ENCODE measurements around the gene LRRC8E.

DNA sequence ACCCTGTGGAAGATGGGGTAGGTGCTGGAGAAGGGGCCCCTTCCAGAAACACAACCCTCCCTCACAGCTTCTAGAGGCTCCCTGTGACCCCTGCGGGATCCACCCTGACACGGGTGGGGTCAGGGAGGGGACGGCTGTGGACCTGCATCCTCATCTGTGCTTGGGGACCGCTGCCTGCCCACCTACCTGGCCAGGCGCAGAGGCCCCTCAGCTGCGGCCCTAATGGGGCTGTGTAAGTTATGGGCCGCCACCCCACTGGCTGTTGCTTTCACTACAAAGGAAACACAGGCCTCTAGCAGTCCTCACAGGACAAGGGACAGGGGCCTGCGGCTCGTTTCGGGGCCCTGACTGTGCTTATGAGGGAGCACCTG is 44.6 kb downstream of the LRRC8E start:
- TF ChIP-seq TEAD4 (CRISPR knock-in tag; IDR thresholded peaks at IDR 0.05) (no peak), ESRRA (CRISPR knock-in tag; IDR thresholded peaks at IDR 0.05; ENCODE audit: borderline replicate concordance) (no peak), SP1 (CRISPR knock-in tag; conservative IDR thresholded peaks at IDR 0.05) (no peak), CTCF (IDR thresholded peaks at IDR 0.05) (no peak), RORB (CRISPR knock-in tag; IDR thresholded peaks at IDR 0.05) (no peak), ZNF317 (CRISPR knock-in tag; IDR thresholded peaks at IDR 0.05; ENCODE audit: borderline replicate concordance, low read depth) (no peak), ATF3 (CRISPR knock-in tag; conservative IDR thresholded peaks at IDR 0.05) (no peak), GTF2I (CRISPR knock-in tag; conservative IDR thresholded peaks at IDR 0.05) (no peak), USF1 (CRISPR knock-in tag; IDR thresholded peaks at IDR 0.05) (no peak), NR3C1 (CRISPR knock-in tag; conservative IDR thresholded peaks at IDR 0.05; ENCODE audit: low read depth) (no peak)

Measured in WTC11 (cell line).